HepG2 (cell line): Measurements from ENCODE around the gene AANAT. TPM values are rescaled to one million over a fixed set of nuclear protein-coding genes. Genes with fewer than 3 reads are reported as not detected.

Source experiments
- FOXJ3 ChIP-seq: sonication (generic); formaldehyde crosslinking; IDR thresholded peaks from 2 replicates; pipeline ENCODE4 v1.4.0; 2020; ENCODE audit warnings: missing genetic modification reagents, mild to moderate bottlenecking, borderline replicate concordance
- GATA4 ChIP-seq: sonication (generic); IDR thresholded peaks from 2 replicates; pipeline ENCODE4 v1.6.1; 2016; ENCODE audit warnings: antibody characterized with exemption, low read depth, borderline replicate concordance
- HDAC1 ChIP-seq: sonication (generic); formaldehyde crosslinking; IDR thresholded peaks from 2 replicates; pipeline ENCODE4 v1.5.1; 2020; ENCODE audit warnings: mild to moderate bottlenecking, missing genetic modification reagents
- HMG20A ChIP-seq: IDR thresholded peaks from 2 replicates; pipeline ENCODE4 v1.6.1; 2016; ENCODE audit warnings: borderline replicate concordance
- HOXD1 ChIP-seq: sonication (generic); formaldehyde crosslinking; IDR thresholded peaks from 2 replicates; pipeline ENCODE4 v1.5.0; 2020; ENCODE audit warnings: missing genetic modification reagents
- KDM2A ChIP-seq: sonication (generic); formaldehyde crosslinking; IDR thresholded peaks from 2 replicates; pipeline ENCODE4 v1.4.0; 2020; ENCODE audit warnings: low read depth, missing genetic modification reagents, borderline replicate concordance
- MAFF ChIP-seq: IDR thresholded peaks from 2 replicates; pipeline ENCODE4 v1.6.1; 2011; ENCODE audit warnings: low read depth, low read length, improper control_type of control experiment
- NCOA1 ChIP-seq: sonication (generic); formaldehyde crosslinking; IDR thresholded peaks from 2 replicates; pipeline ENCODE4 v1.9.0; 2021; ENCODE audit warnings: missing genetic modification reagents
- PHF21A ChIP-seq: sonication (generic); formaldehyde crosslinking; IDR thresholded peaks from 2 replicates; pipeline ENCODE4 v1.5.0; 2020; ENCODE audit warnings: mild to moderate bottlenecking, missing genetic modification reagents
- RFX5 ChIP-seq: IDR thresholded peaks from 2 replicates; pipeline ENCODE4 v1.6.1; 2011; ENCODE audit warnings: low read depth, low read length, improper control_type of control experiment
- RXRB ChIP-seq: IDR thresholded peaks from 2 replicates; pipeline ENCODE4 v1.6.1; 2016; ENCODE audit warnings: borderline replicate concordance, missing genetic modification reagents, missing compliant biosample characterization
- SIN3A ChIP-seq: IDR thresholded peaks from 2 replicates; pipeline ENCODE4 v1.6.1; 2011; ENCODE audit warnings: low read depth, mild to moderate bottlenecking, control low read depth, low read length, borderline replicate concordance
- SIX4 ChIP-seq: sonication (generic); formaldehyde crosslinking; IDR thresholded peaks from 2 replicates; pipeline ENCODE4 v1.4.0; 2020; ENCODE audit warnings: missing genetic modification reagents
- SRSF1 ChIP-seq: fragments of 200-400 bp; formaldehyde crosslinking; optimal IDR thresholded peaks from 2 replicates; pipeline ENCODE3; 2017; ENCODE audit warnings: mild to moderate bottlenecking, low read depth, low read length, moderate library complexity
- TRIM24 ChIP-seq: sonication (generic); formaldehyde crosslinking; IDR thresholded peaks from 2 replicates; pipeline ENCODE4 v1.8.0; 2022; ENCODE audit warnings: mild to moderate bottlenecking, missing genetic modification reagents
- ZNF296 ChIP-seq: sonication (generic); formaldehyde crosslinking; conservative IDR thresholded peaks from 2 replicates; pipeline ENCODE4 v1.5.0; 2020; ENCODE audit warnings: mild to moderate bottlenecking, missing genetic modification reagents
- ZNF446 ChIP-seq: sonication (generic); formaldehyde crosslinking; IDR thresholded peaks from 2 replicates; pipeline ENCODE4 v1.5.0; 2020; ENCODE audit warnings: mild to moderate bottlenecking, missing genetic modification reagents
- ZNF460 ChIP-seq: sonication (generic); formaldehyde crosslinking; IDR thresholded peaks from 2 replicates; pipeline ENCODE4 v1.5.1; 2020; ENCODE audit warnings: missing genetic modification reagents, mild to moderate bottlenecking, borderline replicate concordance
- ZNF530 ChIP-seq: sonication (generic); formaldehyde crosslinking; IDR thresholded peaks from 2 replicates; pipeline ENCODE4 v1.5.0; 2020; ENCODE audit warnings: low read depth, mild to moderate bottlenecking, missing genetic modification reagents
- ZNF670 ChIP-seq: sonication (generic); formaldehyde crosslinking; IDR thresholded peaks from 2 replicates; pipeline ENCODE4 v1.8.0; 2022; ENCODE audit warnings: mild to moderate bottlenecking, missing genetic modification reagents, borderline replicate concordance
- ZNF776 ChIP-seq: sonication (generic); formaldehyde crosslinking; IDR thresholded peaks from 2 replicates; pipeline ENCODE4 v1.4.0; 2020; ENCODE audit warnings: mild to moderate bottlenecking, missing genetic modification reagents
- ZNF83 ChIP-seq: sonication (generic); formaldehyde crosslinking; IDR thresholded peaks from 2 replicates; pipeline ENCODE4 v1.4.0; 2020; ENCODE audit warnings: missing genetic modification reagents, mild to moderate bottlenecking, borderline replicate concordance
- polyA plus RNA-seq, 8 experiments: library from polyadenylated mRNA; depleted of rRNA in 3 of 8; stranded (reverse) in 7 of 8; unstranded in 1 of 8; fragments of >200 nt; fragmentation: Illumina TruSeq in 4 of 8; extraction: Trizol in 4 of 8; gene quantifications; 2 replicates each; pipeline versions ENCODE4 v1.2.1 to v1.2.3, GENCODE V29; 2011 to 2016; ENCODE audit warnings: low read depth in 4 of 8, missing spikeins in 1 of 8, mixed read lengths in 1 of 8; ENCODE audit not compliant: insufficient read depth in 1 of 8
- total RNA-seq, 5 experiments: library from RNA; depleted of rRNA; stranded (reverse); fragments of >200 nt; fragmentation: Illumina TruSeq; extraction: Trizol; gene quantifications; 2 replicates each; pipeline ENCODE4 v1.2.3, GENCODE V29; 2016; ENCODE audit warnings: low read depth in 1 of 5
- TF ChIP-seq, protein P1 (sequence below): sonication (generic); formaldehyde crosslinking; IDR thresholded peaks from 2 replicates; pipeline ENCODE4 v1.9.0; 2021; ENCODE audit warnings: missing genetic modification reagents, borderline replicate concordance
- TF ChIP-seq, protein P2 (sequence below): sonication (generic); formaldehyde crosslinking; IDR thresholded peaks from 2 replicates; pipeline ENCODE4 v1.5.0; 2020; ENCODE audit warnings: missing genetic modification reagents
- TF ChIP-seq, protein P3 (sequence below): sonication (generic); formaldehyde crosslinking; IDR thresholded peaks from 2 replicates; pipeline ENCODE4 v1.4.0; 2020; ENCODE audit warnings: mild to moderate bottlenecking, missing genetic modification reagents

The AANAT gene
- total and polyA plus RNA-seq, 2 of the 13 experiments (the other 11 are each of a cell fraction or from before 2014, with no cell fraction given) = 0.07 TPM; not detected in 1

DNA sequence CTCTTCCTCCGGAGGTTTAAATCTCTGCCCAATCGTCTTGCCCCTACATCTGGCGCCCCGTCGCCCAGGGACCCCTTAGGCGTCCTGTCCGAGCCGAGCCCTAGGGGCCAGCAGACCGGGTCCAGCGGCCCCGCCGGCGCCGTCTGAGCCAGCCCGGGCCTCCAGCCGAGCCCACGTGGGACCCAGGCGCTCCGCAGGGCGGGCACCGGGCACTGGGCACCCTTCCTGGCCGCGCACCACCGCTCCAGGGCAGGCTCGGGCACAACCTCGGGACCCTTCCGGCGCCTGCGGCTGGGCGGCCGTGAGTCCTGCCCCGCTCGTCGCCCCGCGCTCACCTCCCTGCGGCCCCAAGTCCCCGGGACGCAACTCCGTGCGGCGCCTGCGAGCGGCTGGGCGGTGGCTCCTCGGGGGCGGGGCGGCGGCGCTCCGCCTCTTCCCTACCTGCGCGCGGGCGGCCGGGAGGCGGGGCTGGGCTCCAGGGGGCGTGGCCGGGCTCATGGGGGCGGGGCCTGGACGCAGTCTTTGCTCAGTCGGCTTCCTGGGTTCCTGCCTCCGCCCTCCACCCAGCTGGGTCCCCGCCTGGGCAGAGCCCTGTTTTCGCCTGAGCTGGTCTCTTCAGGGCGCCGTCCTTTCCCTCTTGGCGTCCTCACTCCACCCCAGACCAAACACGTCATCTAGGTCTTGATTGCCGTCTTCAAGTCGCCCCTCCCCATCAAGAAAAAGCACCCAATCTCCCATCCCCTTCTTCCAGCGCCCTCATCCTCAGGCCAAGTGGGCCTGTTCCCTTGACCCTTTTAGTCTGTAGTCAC is 33.8 kb downstream of the AANAT start, which contains the start of gene RHBDF2 (continued):
- TF ChIP-seq GATA4 (peak; percentile 38), ZNF83 (peak; percentile 73; the same call in 1 of the 2 replicates), HOXD1 (CRISPR knock-in tag) (no peak), ZNF776 (CRISPR knock-in tag) (peak; percentile 72; the same call in 1 of the 2 replicates), ZNF446 (peak; percentile 89; the same call in 1 of the 2 replicates), KDM2A (no peak; the same call in 1 of the 2 replicates), SIN3A (peak; percentile 91; the same call in 1 of the 2 replicates), PHF21A (CRISPR knock-in tag) (peak; percentile 21; the same call in 1 of the 2 replicates), ZNF460 (CRISPR knock-in tag) (no peak), MAFF (no peak), ZNF296 (CRISPR knock-in tag) (no peak), ZNF530 (CRISPR knock-in tag) (no peak), HDAC1 (CRISPR knock-in tag) (peak; percentile 70), TRIM24 (CRISPR knock-in tag) (no peak), ZNF670 (CRISPR knock-in tag) (peak; percentile 84; the same call in 1 of the 2 replicates), RXRB (CRISPR knock-in tag) (no peak), SRSF1 (no peak), NCOA1 (CRISPR knock-in tag) (0 out of 2 replicates have a peak, but pooled peaks have one; percentile 28), SIX4 (CRISPR knock-in tag) (no peak), RFX5 (peak; percentile 3; the same call in 1 of the 2 replicates), FOXJ3 (no peak), HMG20A (CRISPR knock-in tag) (no peak)
- TF ChIP-seq, protein P1, sequence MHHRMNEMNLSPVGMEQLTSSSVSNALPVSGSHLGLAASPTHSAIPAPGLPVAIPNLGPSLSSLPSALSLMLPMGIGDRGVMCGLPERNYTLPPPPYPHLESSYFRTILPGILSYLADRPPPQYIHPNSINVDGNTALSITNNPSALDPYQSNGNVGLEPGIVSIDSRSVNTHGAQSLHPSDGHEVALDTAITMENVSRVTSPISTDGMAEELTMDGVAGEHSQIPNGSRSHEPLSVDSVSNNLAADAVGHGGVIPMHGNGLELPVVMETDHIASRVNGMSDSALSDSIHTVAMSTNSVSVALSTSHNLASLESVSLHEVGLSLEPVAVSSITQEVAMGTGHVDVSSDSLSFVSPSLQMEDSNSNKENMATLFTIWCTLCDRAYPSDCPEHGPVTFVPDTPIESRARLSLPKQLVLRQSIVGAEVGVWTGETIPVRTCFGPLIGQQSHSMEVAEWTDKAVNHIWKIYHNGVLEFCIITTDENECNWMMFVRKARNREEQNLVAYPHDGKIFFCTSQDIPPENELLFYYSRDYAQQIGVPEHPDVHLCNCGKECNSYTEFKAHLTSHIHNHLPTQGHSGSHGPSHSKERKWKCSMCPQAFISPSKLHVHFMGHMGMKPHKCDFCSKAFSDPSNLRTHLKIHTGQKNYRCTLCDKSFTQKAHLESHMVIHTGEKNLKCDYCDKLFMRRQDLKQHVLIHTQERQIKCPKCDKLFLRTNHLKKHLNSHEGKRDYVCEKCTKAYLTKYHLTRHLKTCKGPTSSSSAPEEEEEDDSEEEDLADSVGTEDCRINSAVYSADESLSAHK = 0 out of 2 replicates have a peak, but pooled peaks have one; percentile 62
- TF ChIP-seq, protein P2, sequence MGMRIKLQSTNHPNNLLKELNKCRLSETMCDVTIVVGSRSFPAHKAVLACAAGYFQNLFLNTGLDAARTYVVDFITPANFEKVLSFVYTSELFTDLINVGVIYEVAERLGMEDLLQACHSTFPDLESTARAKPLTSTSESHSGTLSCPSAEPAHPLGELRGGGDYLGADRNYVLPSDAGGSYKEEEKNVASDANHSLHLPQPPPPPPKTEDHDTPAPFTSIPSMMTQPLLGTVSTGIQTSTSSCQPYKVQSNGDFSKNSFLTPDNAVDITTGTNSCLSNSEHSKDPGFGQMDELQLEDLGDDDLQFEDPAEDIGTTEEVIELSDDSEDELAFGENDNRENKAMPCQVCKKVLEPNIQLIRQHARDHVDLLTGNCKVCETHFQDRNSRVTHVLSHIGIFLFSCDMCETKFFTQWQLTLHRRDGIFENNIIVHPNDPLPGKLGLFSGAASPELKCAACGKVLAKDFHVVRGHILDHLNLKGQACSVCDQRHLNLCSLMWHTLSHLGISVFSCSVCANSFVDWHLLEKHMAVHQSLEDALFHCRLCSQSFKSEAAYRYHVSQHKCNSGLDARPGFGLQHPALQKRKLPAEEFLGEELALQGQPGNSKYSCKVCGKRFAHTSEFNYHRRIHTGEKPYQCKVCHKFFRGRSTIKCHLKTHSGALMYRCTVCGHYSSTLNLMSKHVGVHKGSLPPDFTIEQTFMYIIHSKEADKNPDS = no peak
- TF ChIP-seq, protein P3, sequence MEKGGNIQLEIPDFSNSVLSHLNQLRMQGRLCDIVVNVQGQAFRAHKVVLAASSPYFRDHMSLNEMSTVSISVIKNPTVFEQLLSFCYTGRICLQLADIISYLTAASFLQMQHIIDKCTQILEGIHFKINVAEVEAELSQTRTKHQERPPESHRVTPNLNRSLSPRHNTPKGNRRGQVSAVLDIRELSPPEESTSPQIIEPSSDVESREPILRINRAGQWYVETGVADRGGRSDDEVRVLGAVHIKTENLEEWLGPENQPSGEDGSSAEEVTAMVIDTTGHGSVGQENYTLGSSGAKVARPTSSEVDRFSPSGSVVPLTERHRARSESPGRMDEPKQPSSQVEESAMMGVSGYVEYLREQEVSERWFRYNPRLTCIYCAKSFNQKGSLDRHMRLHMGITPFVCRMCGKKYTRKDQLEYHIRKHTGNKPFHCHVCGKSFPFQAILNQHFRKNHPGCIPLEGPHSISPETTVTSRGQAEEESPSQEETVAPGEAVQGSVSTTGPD = no peak
